Skeletal muscle satellite cell (primary cell): ENCODE results near the gene DCP2.

Source experiments
- H3K27me3 ChIP-seq: 2 replicates; pipeline ENCODE4 v1.7.0; 2013; ENCODE audit warnings: low read length; ENCODE audit not compliant: control insufficient read depth, insufficient read depth
- H3K36me3 ChIP-seq: 2 replicates; pipeline ENCODE4 v1.7.0; 2013; ENCODE audit warnings: mild to moderate bottlenecking, control low read depth, low read length; ENCODE audit not compliant: insufficient read depth
- H3K4me1 ChIP-seq: 2 replicates; pipeline ENCODE4 v1.7.0; 2013; ENCODE audit warnings: low read length; ENCODE audit not compliant: control insufficient read depth, insufficient read depth
- H3K4me2 ChIP-seq: 2 replicates; pipeline ENCODE4 v1.7.0; 2013; ENCODE audit warnings: mild to moderate bottlenecking, low read length
- H3K4me3 ChIP-seq: 2 replicates; pipeline ENCODE4 v1.7.0; 2013; ENCODE audit warnings: low read length
- H3K9ac ChIP-seq: 2 replicates; pipeline ENCODE4 v1.7.0; 2013; ENCODE audit warnings: mild to moderate bottlenecking, low read depth, low read length, moderate library complexity
- H3K9me3 ChIP-seq: replicated peaks from 2 replicates; pipeline ENCODE4 v1.7.0; 2013; ENCODE audit warnings: mild to moderate bottlenecking, control low read depth, low read length

DCP2 gene

DNA sequence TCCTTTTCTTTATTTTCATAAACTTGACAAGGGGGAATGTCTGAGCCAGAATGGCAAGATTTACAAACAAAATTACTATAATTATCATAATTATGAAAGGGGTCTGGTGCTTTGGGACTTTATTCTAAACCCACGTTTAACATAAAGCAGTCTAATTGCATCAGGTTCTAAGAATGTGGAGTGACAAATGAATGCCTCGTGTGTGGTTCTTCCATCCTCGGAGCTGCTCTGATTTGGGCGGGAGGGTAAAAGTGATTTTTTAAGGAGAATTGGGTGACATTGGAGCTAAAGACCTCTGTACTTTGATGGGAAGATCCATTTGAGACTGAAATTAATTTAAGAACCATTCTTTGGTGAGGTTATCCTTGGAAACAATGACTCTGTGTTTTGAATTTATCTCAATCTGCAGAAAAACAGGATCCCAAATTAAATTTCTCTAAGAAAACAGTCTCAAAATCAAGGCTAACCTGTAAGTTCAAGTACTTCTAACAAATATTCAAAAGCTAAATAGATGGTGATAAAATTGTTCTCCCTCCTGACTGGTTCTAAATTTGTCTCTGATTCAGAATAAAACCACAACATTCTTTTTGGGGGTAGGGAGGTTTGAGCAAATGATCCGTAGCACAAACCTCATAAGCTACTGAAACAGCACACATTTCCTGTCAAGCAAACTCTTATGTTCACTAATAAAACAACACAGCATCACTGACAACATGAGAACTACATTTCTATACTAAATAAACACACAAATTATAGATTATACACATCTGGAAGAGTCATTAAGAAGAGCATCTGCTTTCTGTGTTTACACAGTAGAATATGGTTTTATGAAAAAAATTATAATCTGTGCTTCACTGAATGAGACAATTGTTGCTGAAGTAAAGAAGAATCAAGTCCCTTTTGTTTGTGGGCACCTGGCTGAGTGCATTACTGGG, 85.5 kb downstream of the DCP2 start:
- H3K9ac ChIP-seq, result peak overlapping the region; percentile 48
- peaks cover 44% of the 10 kb centered on the region for H3K4me1 ChIP-seq
- H3K4me2 ChIP-seq, result peak overlapping the region; percentile 58
- peak overlapping the region; percentile 18 for H3K4me3 ChIP-seq
- no peaks in the 10 kb centered on the region for H3K36me3 ChIP-seq
- H3K27me3 ChIP-seq, result no peaks in the 10 kb centered on the region
- no peaks in the 10 kb centered on the region for H3K9me3 ChIP-seq

DNA sequence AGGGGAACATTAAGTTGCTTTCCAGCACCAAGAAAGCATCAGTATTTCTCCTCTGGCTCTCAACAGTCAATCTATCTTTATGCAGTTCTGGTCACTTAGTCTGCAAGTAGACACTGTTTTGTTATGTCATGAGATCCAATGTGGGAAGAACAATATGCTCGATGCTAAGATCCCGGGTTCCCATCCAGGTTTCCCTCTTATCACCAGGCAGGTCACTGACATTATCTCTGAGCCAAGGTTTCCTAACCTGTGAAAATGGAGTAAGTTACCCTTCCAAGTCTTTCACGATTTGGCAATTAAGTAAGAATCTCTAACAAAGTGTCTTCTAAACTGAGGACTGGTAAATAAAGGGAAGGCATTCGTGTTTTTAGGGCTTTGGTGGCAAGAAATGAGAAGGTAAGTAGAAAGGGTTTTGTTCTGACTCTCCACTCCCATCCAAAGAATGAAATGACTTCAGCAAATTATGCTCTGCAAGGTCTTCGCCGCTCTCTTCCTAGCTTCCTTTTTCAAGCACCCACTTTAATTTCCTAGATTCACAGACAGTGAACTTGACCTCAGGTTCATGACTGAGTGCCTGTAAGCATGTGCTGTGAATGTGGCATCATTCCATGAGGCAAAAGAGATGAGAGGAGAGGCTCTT, 86.4 kb downstream of the DCP2 start:
- peak overlapping the region; percentile 30 for H3K9ac ChIP-seq
- H3K36me3 ChIP-seq, result no peaks in the 10 kb centered on the region
- H3K27me3 ChIP-seq, result no peaks in the 10 kb centered on the region
- H3K4me3 ChIP-seq, result no peak overlapping the region
- H3K4me1 ChIP-seq, result peaks cover 44% of the 10 kb centered on the region
- no peaks in the 10 kb centered on the region for H3K9me3 ChIP-seq
- H3K4me2 ChIP-seq, result peak overlapping the region; percentile 24

DNA sequence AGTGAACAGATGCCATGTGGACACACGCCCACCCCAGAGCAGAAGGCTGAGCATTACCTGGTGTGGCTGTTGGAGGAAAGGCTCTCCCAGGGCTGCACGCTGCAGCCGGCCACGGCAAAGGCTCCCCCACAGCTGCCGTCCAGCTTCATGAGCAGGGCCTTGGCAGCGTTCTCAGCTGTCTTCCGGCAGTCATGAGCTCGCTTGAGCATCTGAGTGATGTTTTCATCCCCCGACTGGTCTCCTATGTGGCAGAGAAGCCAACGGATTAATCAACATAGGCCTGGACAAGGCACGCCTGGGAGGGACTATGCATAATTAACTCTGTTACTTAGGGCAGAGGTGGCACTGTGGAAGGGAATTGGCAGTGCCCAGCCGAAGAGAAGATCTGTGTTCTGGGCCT, 87.3 kb downstream of the DCP2 start:
- Histone ChIP-seq H3K27me3 (no peaks in the 10 kb centered on the region), H3K4me2 (peak overlapping the region; percentile 0), H3K9ac (peak overlapping the region; percentile 28), H3K9me3 (no peaks in the 10 kb centered on the region), H3K4me1 (peaks cover 42% of the 10 kb centered on the region), H3K36me3 (no peaks in the 10 kb centered on the region), H3K4me3 (no peak overlapping the region)

DNA sequence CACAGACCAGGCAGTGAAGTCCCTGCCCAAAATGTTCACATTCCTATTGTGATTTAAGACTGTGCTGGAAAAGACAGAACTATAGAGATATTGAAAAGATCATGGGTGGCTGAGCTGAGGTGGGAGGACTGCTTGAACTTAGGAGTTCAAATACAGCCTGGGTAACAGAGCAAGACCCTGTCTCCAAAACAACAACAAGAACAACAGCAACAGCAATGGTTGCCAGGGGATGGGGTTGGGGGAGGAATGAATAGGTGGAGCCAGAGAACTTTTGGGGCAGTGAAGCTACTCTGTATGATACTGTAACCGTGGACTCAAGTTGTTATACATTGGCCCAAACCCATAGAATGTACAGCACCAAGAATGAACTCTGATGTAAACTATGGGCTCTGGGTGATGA, 88.2 kb downstream of the DCP2 start:
- Histone ChIP-seq H3K4me2 (no peak overlapping the region), H3K36me3 (no peaks in the 10 kb centered on the region), H3K9me3 (no peaks in the 10 kb centered on the region), H3K4me1 (peaks cover 33% of the 10 kb centered on the region), H3K9ac (no peak overlapping the region), H3K27me3 (no peaks in the 10 kb centered on the region), H3K4me3 (no peak overlapping the region)

DNA sequence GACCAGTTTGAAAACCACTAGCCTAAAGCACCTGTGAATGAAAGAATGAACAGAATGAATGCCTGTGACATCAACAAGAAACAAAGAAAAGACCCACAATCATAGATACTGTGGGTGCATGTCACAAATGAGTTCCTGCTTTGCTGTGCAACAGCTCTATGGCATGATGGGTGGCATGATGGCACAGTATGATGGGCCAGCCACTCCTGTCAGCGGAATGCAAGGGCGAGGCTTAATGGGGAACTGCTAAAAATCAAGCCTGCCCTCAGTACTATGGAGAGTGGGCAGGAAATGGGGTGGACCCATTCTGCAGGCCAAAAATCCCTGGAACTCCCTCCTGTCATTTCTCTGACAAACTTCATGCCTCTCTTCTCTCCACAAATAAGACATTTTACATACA, 89.0 kb downstream of the DCP2 start:
- Histone ChIP-seq H3K4me3 (no peak overlapping the region), H3K4me2 (no peak overlapping the region), H3K36me3 (no peaks in the 10 kb centered on the region), H3K9ac (no peak overlapping the region), H3K9me3 (no peaks in the 10 kb centered on the region), H3K4me1 (peaks cover 32% of the 10 kb centered on the region), H3K27me3 (no peaks in the 10 kb centered on the region)

DNA sequence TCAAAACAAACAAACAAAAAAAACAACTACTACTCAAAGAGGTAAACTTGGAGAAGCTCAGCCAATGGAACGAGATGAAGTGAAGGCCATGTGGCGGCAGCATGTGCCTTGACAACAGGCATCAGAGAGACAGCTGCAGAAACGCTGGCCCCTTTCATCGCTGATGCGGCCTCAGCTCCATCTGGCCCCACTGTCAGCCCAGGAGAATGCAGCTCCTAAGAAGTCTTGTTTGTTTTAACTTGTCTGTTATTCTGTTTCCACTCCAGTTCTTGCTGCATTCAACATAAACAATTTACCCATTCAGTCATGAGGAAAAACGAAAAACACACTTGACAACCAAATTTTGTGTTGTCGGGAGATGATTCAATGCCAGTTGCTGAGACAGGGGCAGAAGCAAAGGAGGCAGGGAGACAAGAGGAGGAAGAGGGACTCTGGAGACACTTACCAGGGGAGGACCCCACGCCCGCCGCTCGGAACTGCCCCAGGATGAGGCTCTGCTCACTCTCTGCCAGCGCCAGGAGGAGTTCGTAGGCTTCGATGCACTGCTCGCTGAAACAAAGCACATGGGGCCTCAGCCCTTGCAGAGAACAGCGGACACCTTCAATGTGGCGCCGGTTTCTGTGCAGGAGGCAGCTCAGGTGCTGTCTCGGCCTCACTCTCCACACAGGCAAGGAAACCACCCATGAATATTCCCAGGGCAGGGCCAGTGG, 91.2 kb downstream of the DCP2 start:
- Histone ChIP-seq H3K27me3 (no peaks in the 10 kb centered on the region), H3K4me2 (no peak overlapping the region), H3K4me1 (peaks cover 16% of the 10 kb centered on the region), H3K36me3 (no peaks in the 10 kb centered on the region), H3K9me3 (no peaks in the 10 kb centered on the region), H3K9ac (no peak overlapping the region), H3K4me3 (no peak overlapping the region)

DNA sequence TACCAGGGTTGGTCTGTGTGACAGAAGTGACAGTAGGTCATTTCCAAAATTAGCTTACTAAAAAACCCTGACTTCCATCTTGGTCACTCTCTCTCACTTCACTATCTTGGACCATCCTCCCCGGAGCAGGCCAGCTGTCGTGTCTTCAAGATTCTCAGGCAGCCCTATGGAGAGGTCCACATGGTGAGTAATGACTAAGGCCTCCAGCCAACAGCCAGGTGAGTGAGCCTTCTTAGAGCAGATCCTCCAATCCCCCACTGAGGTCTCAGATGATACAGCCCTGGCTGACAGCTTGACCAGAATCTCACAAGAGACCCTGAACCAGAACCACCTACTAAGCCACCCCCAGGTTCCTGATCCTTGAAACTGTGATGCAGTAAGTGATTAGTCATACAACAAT, 92.0 kb downstream of the DCP2 start:
- Histone ChIP-seq H3K9ac (no peak overlapping the region), H3K9me3 (no peaks in the 10 kb centered on the region), H3K4me2 (no peak overlapping the region), H3K4me1 (peaks cover 8% of the 10 kb centered on the region), H3K36me3 (no peaks in the 10 kb centered on the region), H3K4me3 (no peak overlapping the region), H3K27me3 (no peaks in the 10 kb centered on the region)
